ENCODE data around the gene MTUS2. TPM values are rescaled to one million over a fixed set of nuclear protein-coding genes. Genes with fewer than 3 reads are reported as not detected.
A peak's percentile ranks its signal among the peaks of the same experiment; 100 is the strongest.

The MTUS2 gene
- total RNA-seq, 1 donor from 2014 or later = 0.90 TPM

- H3K36me3 Mint-ChIP-seq (ENCODE audit: low read depth, unreplicated experiment) = peaks cover 2% of the 10 kb centered on the region
- no peak for DNase-seq (ENCODE audit: low spot score)
- H3K27ac Mint-ChIP-seq (ENCODE audit: unreplicated experiment) = peak overlapping the region; percentile 17
- TF ChIP-seq CTCF (IDR thresholded peaks at IDR 0.05; ENCODE audit: unreplicated experiment) = no peak
- no peak overlapping the region for H3K4me3 Mint-ChIP-seq (ENCODE audit: unreplicated experiment)
- peaks cover 47% of the 10 kb centered on the region for H3K4me1 Mint-ChIP-seq (ENCODE audit: unreplicated experiment)
- peaks cover 3% of the 10 kb centered on the region for H3K27me3 Mint-ChIP-seq (ENCODE audit: unreplicated experiment)
- no peaks in the 10 kb centered on the region for H3K9me3 Mint-ChIP-seq (ENCODE audit: unreplicated experiment)
These were observed 723.4 kb downstream of the MTUS2 start for GRCh38 chr13:29543230-29544215.

- Mint-ChIP-seq H3K27ac (ENCODE audit: unreplicated experiment) (peak overlapping the region; percentile 98), H3K4me3 (ENCODE audit: unreplicated experiment) (no peak overlapping the region), H3K9me3 (ENCODE audit: unreplicated experiment) (no peaks in the 10 kb centered on the region), H3K4me1 (ENCODE audit: unreplicated experiment) (peaks cover 43% of the 10 kb centered on the region), H3K27me3 (ENCODE audit: unreplicated experiment) (peaks cover 2% of the 10 kb centered on the region), H3K36me3 (ENCODE audit: low read depth, unreplicated experiment) (peaks cover 2% of the 10 kb centered on the region)
- TF ChIP-seq CTCF (IDR thresholded peaks at IDR 0.05; ENCODE audit: unreplicated experiment) = no peak
- DNase-seq (ENCODE audit: low spot score) = no peak
These were observed 725.8 kb downstream of the MTUS2 start for GRCh38 chr13:29545988-29546387.

GRCh38 chr13:29546662-29547061, 726.5 kb downstream of the MTUS2 start:
- Mint-ChIP-seq H3K4me1 (ENCODE audit: unreplicated experiment) (peaks cover 41% of the 10 kb centered on the region), H3K36me3 (ENCODE audit: low read depth, unreplicated experiment) (peaks cover 2% of the 10 kb centered on the region), H3K27ac (ENCODE audit: unreplicated experiment) (peak overlapping the region; percentile 98), H3K9me3 (ENCODE audit: unreplicated experiment) (no peaks in the 10 kb centered on the region), H3K4me3 (ENCODE audit: unreplicated experiment) (peak overlapping the region; percentile 48), H3K27me3 (ENCODE audit: unreplicated experiment) (peaks cover 2% of the 10 kb centered on the region)
- no peak for TF ChIP-seq CTCF (IDR thresholded peaks at IDR 0.05; ENCODE audit: unreplicated experiment)
- no peak for DNase-seq (ENCODE audit: low spot score)

- Mint-ChIP-seq H3K4me1 (ENCODE audit: unreplicated experiment) (peaks cover 41% of the 10 kb centered on the region), H3K27me3 (ENCODE audit: unreplicated experiment) (peaks cover 2% of the 10 kb centered on the region), H3K36me3 (ENCODE audit: low read depth, unreplicated experiment) (peaks cover 2% of the 10 kb centered on the region), H3K4me3 (ENCODE audit: unreplicated experiment) (peak overlapping the region; percentile 48), H3K27ac (ENCODE audit: unreplicated experiment) (peak overlapping the region; percentile 98), H3K9me3 (ENCODE audit: unreplicated experiment) (no peaks in the 10 kb centered on the region)
- no peak for TF ChIP-seq CTCF (IDR thresholded peaks at IDR 0.05; ENCODE audit: unreplicated experiment)
- peak; percentile 40 for DNase-seq (ENCODE audit: low spot score)
These were observed 727.0 kb downstream of the MTUS2 start for GRCh38 chr13:29547153-29547552.

GRCh38 chr13:29548722-29549121, 728.6 kb downstream of the MTUS2 start:
- Mint-ChIP-seq H3K36me3 (ENCODE audit: low read depth, unreplicated experiment) (peaks cover 5% of the 10 kb centered on the region), H3K4me3 (ENCODE audit: unreplicated experiment) (no peak overlapping the region), H3K9me3 (ENCODE audit: unreplicated experiment) (no peaks in the 10 kb centered on the region), H3K27me3 (ENCODE audit: unreplicated experiment) (peaks cover 2% of the 10 kb centered on the region), H3K27ac (ENCODE audit: unreplicated experiment) (peak overlapping the region; percentile 98), H3K4me1 (ENCODE audit: unreplicated experiment) (peaks cover 41% of the 10 kb centered on the region)
- no peak for DNase-seq (ENCODE audit: low spot score)
- no peak for TF ChIP-seq CTCF (IDR thresholded peaks at IDR 0.05; ENCODE audit: unreplicated experiment)
